22Rv1 (cell line): ENCODE results near the gene TRPC4.
A peak's percentile ranks its signal among the peaks of the same experiment; 100 is the strongest.

Experiments used
- H3K27ac ChIP-seq: fragments of 450-650 bp; 2 replicates; pipeline ENCODE4 v1.5.1; 2017
- CTCF ChIP-seq: fragments of 450-650 bp; IDR thresholded peaks from 2 replicates; pipeline ENCODE4 v1.5.1; 2017; ENCODE audit warnings: mild to moderate bottlenecking
- ZFX ChIP-seq: fragments of 450-650 bp; IDR thresholded peaks from 2 replicates; pipeline ENCODE4 v1.6.1; 2017; ENCODE audit warnings: antibody characterized with exemption, borderline replicate concordance

TRPC4 gene

GRCh38 chr13:37878921-37879320 lies 9.3 kb upstream of the TRPC4 start:
- TF ChIP-seq CTCF: no peak
- no peak for TF ChIP-seq ZFX
- no peak overlapping the region for H3K27ac ChIP-seq

GRCh38 chr13:37878496-37878895 lies 8.9 kb upstream of the TRPC4 start:
- H3K27ac ChIP-seq: no peak overlapping the region
- no peak for TF ChIP-seq CTCF
- TF ChIP-seq ZFX: no peak

DNA sequence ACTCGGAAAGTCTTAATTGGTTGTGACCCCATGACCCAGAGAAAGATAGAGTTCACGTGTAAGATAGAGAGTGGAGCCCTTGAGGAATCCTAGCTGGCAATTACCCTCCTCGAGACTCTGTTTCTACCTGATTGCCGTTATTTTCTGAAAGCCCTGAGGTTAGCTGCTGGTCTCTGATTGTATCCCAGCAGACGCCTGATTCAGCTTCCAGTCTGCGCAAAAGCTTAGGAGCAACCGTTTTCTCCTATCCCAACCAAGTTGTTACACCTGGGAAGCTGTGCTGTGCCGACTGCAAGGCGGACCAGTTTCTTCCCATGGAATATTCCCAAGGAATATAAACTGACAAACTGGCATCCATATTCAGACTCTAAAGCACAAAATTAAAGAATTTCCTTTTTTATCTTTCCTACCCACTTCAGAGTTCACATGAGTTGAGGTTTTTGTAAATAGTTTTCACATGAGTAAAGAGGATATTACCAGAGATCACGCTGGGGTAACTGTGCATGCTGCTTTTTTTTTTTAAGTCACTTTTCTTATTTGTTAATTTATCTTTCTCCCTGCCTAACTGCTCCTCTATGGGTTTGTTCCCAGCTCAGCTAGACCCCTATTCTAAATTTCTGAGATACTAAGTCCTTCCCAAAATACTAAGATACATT lies 1.5 kb upstream of the TRPC4 start:
- no peak overlapping the region for H3K27ac ChIP-seq
- TF ChIP-seq CTCF (no peak), ZFX (no peak)

DNA sequence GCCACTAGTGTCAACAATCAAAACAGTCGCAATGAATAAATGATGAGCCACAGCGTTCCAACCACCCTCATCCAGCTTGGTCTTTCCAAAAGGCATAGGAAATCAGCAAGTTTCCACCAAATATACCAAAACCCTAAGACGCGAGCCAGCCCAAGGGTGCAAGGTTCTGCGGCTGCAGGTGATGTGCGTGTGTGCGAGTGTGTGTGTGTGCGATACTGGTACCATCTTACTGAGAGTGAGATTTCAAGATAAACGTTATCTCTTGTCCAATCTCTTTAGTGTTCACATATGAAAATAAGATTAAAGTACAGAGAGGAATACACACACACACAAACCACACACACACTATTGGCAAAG lies 895 bp upstream of the TRPC4 start:
- H3K27ac ChIP-seq: no peak overlapping the region
- TF ChIP-seq ZFX (no peak), CTCF (peak; percentile 23; the same call in 1 of the 2 replicates)

DNA sequence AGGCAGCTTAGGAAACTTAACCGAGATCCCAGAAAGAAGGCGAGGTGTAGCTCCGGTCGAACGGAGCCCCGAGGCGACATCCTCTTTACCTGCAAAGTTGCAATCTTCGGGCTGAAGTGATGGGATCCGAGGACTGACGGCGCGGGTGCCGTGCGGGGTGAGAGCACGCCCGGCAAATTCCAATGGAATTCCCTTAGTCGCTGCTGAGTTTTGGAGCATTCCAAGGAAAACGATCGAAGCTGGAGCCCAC lies 141 bp downstream of the TRPC4 start:
- no peak overlapping the region for H3K27ac ChIP-seq
- TF ChIP-seq ZFX (no peak), CTCF (no peak)

GRCh38 chr13:37868691-37869505 lies 674 bp downstream of the TRPC4 start:
- no peak overlapping the region for H3K27ac ChIP-seq
- TF ChIP-seq CTCF: no peak
- TF ChIP-seq ZFX: no peak

DNA sequence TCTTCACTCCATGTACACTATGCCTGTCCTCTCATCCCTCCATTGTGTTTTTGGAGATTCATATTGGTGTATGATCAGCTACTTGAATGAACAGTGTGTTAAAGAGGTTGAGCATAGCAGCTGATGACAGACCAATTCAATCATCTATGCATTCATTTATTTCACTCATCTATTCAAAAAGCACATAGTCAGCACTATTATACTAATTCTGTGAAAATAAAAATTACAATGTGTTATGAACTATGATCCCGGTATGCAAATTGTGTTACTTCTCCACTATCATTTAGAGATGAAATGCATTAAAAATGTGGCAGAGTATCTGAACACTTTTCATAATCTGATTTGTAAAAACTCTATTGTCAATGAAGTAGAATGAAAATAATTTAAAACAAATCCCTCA lies 5.9 kb downstream of the TRPC4 start:
- TF ChIP-seq CTCF (no peak), ZFX (no peak)
- no peak overlapping the region for H3K27ac ChIP-seq
